ENCODE measurements around the gene ZNF749.
"Not testable (repeated sequence)": the region's sequence is repeated elsewhere in the genome, so short reads cannot be mapped to it uniquely, and the experiment has no call there.

Gene ZNF749

GRCh38 chr19:57466489-57466888 is 31.4 kb downstream of the ZNF749 start:
- DNase-seq (ENCODE audit: low read depth in 2 of 2) = no peak

- DNase-seq (ENCODE audit: low read depth in 2 of 2) = no peak
Observed at GRCh38 chr19:57473646-57474045, 38.5 kb downstream of the ZNF749 start.

- DNase-seq (ENCODE audit: low read depth in 2 of 2) = peak; percentile 76 to 79
Observed at GRCh38 chr19:57477191-57478008, 42.3 kb downstream of the ZNF749 start, which contains the start of gene ZNF772. Gene ZNF772 (minus strand): TSS chr19:57477566. CDS start chr19:57477309, 257 bp downstream.

GRCh38 chr19:57487477-57488298 is 52.6 kb downstream of the ZNF749 start, which contains the start of gene ZNF419:
Gene ZNF419 (plus strand): TSS chr19:57487750. CDS start chr19:57487951, 201 bp downstream.
- peak; percentile 58 to 59 for DNase-seq (ENCODE audit: low read depth in 2 of 2)

- not testable (repeated sequence) for DNase-seq (ENCODE audit: low read depth in 2 of 2)
Observed at GRCh38 chr19:57488299-57488644, 53.1 kb downstream of the ZNF749 start.
